COLO829 (cell line): ENCODE data around the gene PLPP3.

Source experiments
- DNase-seq: peaks from one replicate; pipeline ENCODE4 v3.0.0; 2012; ENCODE audit warnings: low spot score

PLPP3 gene

DNA sequence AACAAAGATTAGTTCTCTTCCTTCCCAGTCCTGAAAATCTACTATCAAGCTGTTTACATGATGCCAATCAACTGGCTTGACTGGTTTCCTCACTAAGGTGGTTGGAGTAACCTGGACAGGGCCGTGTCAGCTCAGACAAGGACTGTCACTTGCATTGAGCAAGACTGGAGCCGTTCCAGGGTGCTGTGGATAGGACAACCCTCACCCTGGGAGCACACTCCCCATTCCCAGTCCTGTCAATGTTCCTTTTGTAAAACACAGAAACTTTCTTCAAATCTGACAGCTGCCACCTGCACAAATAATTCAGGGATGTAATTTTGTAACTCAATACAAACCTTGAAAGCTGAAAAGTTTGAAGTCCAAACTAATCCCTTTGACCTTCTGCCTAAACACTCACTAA, 31.4 kb downstream of the PLPP3 start:
- no peak for DNase-seq

DNA sequence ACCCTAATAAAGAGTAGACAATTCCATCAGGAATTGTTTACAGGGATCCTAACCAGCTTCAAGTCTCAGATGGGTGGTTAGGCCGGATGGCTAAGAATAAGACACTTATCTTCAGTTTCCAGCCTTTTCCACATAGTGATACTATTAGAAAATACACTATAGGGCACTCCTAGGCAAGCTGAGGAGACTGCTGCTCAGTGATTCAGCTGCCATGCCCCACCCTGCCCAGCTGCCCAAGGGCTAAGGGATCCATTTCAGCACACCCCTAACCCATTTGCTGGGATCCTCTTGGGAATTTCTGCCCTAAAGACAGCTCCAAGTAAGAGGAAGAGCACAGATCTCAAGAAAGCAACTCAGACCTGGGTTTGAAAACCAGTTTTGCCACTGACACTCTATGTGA, 31.9 kb downstream of the PLPP3 start:
- no peak for DNase-seq

DNA sequence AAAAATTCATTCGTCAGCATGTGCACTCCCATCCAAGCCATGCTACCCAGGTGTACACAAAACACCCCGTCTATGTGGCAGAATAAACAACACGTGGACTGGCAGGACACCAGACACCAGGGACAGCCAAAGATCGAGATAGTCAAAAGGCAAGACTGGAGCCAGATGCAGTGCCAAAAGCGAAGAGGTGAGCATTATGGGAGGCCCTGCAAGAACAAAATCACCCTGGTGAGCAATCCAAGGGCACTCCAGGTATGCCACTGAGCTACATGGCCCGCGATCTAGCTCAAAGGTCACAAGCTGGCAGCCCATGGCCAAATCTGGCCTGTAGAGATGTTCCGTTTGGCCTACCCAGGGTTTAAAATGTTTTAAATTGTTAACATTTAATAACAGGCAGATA, 33.7 kb downstream of the PLPP3 start:
- no peak for DNase-seq

DNA sequence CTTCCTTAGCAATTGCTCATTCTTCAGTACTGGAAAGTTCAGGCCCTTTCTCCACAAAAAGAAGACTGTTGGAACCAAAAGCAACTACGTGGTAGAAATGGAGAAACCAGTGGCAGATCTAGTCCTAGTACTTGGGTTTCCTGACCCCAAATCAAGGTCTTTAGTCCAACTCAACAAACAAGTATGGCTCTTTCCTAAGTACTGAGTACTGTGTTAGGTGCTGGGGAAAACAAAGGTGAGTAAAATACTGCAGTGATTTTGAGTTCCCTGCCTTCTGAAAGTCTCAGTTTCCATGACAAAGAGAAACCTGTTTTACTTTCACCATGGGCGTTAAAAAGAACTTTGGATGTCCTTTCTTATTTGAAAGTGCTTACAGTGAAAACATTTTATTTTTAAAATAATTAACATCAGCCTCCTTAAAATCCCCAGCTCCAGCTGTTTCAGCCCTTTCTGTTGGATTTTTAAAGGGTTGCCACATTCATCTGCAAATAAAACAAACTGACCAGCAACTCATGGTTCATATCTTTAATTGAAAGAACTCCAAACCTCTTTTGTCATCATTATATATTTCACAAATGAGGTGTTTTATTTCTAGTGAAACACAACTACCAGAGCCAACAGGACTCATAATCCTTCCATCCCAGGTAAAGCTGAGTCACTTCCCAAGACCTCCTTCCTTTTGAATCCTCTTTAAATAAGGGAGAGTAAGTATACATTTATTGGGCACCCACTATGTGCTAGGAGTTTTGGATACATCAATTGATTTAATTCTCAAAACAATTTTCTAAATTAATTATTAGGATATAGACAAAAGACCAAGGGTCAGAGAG, 35.4 kb downstream of the PLPP3 start:
- DNase-seq: no peak

DNA sequence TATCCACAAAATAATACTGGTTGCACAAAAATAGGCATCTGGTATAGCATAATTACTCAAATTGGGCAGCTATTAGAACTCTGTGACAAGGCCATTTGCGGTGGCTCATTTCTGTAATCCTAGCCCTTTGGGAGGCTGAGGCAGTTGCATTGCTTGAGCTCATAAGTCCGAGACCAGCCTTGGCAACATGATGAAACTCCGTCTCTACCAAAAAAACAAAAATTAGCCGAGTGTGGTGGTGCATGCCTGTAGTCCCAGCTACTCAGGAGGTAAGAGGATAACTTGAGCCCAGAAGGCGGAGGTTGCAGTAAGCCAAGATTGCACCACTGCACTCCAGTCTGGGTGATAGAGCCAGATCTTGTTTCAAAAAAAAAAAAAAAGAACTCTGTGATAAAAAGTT, 36.7 kb downstream of the PLPP3 start:
- no peak for DNase-seq

DNA sequence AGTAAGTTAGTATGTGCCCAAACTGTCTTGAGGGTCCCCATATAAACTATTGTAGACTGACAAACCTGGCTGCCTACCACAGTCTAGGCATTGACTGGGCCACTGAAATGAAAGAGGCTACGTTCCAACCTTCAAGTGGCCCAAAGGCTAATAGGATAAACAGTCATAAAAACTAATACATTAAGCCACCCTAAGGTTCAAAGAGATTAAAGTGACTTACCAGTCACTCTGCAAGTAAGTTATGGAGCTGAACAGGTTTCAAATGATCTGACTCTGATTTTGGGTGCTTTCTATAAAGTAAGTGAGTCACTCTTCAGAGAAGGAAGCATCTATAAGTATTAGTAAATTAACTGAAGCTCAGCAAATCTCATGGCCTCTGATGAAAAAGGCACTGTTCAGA, 38.0 kb downstream of the PLPP3 start:
- no peak for DNase-seq

DNA sequence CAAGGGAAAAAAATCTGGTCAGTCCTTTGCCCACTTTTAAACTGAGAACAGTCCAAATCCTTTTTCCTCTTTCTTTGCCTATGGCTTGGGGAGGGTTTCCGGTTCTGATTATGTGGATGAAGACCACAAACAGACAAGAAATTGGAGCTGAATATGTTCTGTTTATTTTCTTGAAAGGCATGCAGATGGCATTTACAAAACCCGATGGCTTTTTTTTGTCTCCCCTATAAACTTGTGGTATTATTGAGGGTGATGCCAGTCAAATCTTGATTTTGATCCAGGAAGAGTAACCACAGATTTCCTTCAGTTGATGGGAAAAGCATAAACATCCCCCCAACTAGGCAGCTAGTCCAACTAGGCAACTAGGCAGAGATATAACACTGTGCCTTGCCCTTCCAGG, 38.9 kb downstream of the PLPP3 start:
- DNase-seq: no peak

DNA sequence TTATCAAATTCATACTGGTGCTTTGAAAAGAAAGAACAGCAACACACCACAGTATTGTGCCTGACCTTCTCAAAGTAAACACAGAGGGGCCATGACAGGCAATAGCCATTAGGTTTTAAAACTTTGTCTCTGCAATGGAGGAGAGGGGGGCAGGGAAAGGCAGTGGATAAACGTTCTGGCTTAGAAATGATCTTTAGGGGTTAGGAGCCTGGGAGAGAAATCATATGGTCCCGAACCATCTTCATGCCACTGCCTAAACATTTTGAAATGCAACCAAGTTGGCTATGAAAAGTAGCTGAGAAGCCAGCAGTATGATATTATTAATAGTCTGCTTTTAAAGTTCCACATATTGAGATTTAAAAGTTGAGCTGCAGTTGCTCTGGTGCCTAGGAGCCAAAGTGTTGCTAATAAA, 39.8 kb downstream of the PLPP3 start:
- DNase-seq: no peak

DNA sequence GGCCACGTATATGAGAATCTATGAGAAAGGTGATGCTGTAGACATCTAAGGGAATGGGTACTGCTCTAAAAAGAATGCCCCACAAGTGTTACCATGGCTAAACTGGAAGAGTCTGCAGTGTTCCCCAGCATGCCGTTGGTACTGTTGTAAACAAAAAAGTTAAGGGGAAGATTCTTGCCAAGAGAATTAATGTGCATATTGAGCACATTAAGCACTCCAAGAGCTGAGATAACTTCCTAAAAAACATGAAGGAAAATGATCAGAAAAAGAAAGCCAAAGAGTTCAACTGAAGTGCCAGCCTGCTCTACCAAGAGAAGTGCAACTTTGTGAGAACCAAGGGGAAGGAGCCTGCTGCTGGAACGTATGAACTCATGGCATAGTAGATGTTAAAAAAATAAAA, 40.8 kb downstream of the PLPP3 start:
- no peak for DNase-seq

DNA sequence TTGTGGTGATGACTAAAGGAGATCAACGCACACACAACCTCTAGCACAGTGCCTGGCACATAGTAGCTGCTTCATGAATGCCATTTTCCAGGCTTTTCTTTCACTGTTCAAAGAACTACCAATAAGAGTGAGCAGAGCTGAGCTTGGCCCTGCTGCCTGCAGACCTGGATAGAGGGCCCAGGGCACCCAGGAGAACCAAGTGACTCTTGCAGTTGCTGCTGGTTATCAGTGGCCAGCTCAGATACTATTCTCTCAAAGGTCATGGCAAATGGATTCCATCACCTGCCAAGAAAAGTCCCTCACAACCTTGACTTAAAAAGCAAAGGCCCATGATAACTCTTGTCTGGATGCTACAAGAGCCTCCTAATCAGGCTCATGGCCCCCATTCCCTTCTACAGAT, 41.7 kb downstream of the PLPP3 start:
- no peak for DNase-seq

DNA sequence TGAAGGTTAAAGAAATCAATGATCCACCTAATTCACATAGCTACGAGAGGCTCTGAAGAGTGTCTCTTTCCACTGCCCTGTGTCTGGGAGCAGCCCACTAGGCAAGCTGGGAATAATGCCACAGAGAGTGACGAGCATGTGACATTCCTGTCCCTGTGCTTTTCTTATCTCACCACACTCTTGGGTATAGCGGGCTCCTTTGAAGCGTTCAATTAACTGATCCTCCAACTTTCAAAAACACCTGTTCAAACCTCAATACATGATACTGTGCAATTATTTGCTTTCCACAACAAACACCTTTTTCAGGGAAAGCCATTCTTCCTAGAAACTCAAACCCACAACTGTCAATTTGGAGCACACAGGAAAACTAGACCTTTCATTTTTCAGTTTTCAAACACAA, 43.4 kb downstream of the PLPP3 start:
- no peak for DNase-seq

DNA sequence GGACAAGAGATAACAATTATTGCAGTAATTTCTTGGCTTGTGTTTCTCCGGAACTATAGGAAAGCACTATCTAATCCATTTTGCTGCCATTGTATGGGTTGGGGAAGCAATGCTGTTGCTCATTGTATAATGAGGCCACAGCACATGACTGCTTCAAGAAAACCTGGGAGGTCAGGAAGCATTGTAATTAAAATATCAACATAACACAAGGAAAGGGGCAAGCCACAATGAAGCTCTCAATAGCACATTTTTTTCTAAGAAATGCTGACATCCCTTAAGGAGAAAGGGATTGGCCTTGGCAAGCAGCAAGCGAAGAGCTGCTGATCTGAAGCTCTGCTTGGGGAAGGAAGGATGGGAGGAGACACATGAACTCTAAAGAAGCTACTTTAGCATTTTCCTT, 44.0 kb downstream of the PLPP3 start:
- no peak for DNase-seq

DNA sequence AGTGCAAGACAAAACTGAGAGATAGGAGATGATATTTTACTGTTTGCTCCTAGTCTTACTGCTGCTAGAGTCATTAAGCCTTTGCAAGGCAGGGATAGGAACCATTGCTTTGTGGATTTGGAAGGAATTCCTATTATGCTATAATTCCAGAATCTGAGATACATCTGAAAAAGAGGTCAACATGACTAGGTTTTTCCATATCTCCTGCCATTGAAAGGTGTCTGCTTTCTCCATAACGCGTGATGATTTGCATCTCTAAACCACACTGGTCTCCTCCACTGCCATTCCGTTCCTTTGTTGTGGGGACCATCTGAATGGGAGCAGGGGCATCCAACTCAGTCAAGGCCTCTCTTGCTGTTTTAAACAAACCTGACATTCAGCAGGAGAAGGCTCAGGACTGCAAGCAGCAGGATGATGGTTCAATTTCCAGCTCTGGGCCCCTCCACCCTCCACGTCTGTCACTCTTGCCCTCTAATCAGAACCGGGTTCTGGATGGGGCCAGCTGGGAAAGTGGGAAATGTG, 45.2 kb downstream of the PLPP3 start:
- no peak for DNase-seq

DNA sequence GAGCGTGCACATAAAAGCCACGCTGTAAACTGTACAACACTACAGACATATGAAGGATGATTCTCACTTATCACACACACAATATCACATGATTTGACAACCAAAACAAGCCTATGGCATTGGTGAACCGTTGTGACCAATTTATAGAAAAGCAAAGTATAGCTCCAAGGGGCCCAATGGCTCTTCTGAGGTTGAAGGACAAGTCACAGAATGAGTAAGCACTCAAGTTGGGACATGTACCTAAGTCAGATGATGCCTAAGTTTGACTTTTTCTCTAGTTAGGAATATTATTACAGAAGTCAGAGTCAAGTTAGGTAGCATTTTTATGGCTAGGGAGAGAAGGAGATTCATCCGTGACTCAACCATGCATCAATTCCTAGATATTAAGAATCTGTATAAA, 45.7 kb downstream of the PLPP3 start:
- DNase-seq: no peak

DNA sequence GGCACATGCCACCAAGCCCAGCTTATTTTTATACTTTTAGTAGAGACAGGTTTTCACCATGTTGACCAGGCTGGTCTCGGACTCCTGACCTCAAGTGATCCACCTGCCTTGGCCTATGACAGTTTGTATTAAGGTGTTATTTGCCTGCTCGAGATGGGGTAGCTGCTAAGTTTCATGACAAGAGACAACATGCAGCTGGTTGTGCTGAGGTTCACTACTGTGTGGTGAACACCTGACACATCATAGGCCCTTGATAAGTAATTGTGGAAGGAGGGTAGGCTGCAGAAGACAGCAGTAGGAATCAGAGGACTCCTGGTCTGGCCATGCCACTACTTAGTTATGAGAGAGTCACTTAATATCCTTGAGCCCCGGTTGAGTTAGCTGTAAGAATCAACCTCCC, 46.2 kb downstream of the PLPP3 start:
- no peak for DNase-seq

DNA sequence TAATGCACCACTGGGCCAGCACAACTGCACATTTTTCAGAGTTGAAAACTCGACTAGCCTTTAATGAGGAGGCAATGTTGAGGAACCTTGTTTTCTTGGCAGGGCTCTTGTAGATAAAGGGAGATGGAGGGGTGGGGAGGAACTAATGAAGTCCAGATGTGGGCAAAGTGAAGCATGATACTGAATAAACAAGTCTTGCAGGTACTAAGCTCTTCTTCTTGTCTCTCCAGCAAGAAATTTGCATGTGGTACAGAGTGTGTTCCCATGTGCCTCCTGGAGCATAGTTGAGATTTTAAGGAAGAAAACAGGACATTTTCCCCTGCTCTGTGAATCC, 47.0 kb downstream of the PLPP3 start:
- DNase-seq: no peak

DNA sequence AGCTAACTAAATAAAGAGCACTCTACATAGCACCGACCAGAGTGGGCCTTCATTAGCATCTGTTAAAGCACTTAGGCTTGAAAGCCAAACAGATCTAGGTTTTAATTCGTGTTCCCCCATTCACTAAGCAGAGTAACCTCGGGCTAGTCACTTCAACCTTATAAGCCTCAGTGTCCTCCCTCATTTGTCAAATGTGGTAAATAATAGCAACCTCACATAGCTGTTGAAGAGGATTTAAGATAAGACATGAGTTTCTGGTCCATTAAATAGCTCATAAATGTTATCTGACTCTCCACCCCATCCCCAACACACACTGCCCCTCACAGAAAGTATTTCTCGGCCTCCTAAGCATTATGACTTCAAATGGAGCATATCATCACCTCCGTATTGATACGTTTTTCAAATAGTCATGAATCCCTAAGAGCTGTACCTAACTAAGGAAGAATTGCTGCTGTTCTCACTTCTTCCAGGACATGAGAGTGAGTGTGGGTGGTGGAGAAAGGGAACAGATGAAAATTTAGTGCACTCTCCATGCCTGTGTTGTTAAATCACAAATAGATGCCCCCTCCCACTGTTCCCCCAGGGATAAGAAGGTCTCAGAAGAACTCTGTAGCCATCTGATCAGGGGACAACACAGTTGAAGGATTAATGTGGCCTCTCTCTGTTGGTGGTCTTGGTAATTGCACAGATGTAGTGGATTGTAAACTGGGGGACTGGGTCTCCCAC, 47.6 kb downstream of the PLPP3 start:
- DNase-seq: no peak

DNA sequence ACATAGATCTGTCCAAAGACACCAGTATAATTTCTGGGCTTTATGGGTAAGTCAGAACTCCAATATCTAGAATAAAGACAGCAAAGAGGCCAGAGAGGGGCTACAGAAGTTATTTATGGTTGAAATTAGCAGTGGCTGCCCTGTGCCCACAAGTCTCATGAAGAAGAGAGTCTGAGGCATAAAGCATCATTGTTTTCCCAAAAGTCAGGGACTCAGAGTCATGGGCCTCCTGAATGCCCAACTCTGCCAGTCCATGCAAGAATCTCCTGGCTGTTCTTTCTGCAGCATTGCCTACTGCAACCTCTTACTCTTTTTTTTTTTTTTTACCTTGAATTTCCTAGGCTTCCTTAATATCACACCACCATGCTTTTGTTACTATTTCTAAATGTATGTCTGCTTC, 49.6 kb downstream of the PLPP3 start:
- no peak for DNase-seq

DNA sequence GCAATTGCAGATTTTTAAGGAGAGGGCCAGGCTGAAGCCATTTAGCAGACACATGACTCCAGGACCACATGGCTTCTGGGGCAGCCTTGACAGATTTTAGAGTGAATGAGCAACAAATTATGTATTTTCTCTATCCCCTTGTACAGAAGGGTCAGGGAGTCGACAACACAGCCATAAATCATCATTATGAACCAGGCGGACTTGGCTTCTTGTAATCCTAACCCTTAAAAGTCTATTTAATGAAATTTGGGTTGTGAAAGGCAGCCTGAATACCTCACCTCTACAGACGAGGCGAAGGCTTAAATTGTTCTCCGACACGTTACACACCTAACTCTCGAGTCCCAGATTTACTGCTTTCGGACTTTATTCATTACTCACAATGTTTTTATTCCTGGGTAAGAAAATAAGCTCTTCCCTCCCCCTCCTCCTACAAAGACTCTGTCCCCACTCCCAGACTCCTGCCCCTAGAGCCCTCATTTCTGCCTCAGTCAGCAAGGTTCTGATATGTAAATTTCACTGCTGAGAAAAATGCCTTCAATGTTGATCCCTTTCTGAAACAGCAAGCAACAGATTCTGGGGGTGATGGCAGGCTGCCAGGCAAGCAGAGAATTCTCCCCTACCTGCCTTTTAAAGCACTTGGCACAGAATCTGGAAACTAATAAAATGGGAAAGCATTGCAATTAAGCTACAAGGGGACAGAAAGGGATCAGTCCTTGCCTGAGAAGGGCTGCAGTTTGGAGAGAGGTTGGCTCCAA, 51.6 kb downstream of the PLPP3 start:
- no peak for DNase-seq

DNA sequence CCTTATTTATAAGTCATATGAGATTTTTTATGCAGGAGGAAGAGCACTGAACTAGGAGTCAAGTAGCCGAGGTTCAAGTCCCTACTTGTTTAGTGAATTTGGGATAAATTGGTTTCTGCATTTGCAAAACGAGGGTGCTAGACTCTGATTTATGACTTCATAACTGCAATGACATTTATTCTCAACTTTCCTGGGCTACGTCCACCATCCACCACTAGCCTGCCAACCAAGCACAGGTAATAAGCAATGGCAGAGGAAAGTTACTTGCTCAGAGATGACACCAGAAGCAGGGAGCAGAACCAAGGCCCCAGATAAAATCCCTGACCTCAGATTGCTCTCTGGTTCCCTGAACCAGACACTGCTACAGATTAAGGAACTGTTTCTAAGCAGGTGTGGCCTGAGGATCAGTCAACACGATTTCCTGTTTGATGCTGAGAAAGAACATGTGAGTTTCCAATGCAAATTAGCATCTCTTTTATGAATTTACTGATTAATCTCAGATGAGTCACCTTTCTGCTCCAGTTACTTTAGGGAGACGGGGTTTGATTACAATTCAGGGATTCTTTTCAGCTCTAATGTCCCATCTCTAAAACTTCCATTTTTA, 52.7 kb downstream of the PLPP3 start:
- DNase-seq: peak; percentile 14

DNA sequence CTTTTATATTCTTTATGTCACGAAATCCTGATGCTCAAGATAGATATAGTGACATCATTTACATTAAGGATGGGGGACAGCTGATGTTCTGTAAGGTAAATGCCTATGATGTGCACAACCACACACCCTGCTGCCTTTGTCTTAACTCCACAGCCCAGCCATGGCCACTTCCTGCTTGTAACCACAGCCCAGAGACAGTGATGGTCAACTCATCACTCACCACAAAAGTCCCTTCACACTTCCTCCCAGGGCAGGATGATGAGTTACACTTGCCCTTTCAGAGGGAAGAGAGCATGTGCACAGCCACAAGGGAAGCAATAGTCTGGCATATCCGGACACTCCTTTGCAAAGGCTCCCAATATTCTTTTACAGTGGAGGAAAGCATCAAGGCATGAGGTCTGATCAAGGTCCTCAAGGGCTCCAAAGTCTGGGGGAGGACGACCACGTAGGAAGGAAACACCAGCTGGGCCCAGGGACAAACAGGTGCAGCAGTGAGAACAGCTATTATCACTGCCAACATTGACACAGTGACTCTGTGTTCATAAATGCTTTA, 53.8 kb downstream of the PLPP3 start:
- DNase-seq: peak; percentile 35

DNA sequence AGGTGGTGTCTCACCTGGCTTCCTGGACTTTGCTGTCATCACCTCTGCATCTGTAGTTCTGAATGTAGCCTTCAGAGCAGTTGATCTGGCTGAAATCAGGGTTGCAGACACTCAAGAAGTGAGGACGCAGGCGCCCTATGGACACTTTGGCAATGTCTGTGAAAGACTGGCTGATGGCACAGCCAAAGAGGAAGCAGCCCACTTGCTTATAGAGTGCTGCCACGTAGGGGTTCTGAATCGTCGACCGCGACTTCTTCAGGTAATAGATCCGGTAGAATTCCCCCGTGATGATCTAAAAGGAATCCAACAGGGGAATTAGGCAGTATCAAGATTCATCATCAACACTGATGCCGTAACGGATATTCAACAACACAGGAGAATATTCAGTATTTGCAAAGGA, 55.1 kb downstream of the PLPP3 start:
- DNase-seq: no peak
